Smooth muscle cell of the umbilical artery (primary cell): ENCODE measurements around the gene ZNF74. TPM values are rescaled to one million over a fixed set of nuclear protein-coding genes. Genes with fewer than 3 reads are reported as not detected.

Experiments used
- total RNA-seq: library from RNA; depleted of rRNA; stranded (reverse); fragments of >200 nt; gene quantifications from 2 replicates; pipeline ENCODE4 v1.2.3, GENCODE V29; 2014

Gene ZNF74
- 11.9 and 14.6 TPM in 2 replicates for total RNA-seq

GRCh38 chr22:20393705-20394476 is at the start of gene ZNF74:
TSS of gene ZNF74 (plus strand) at chr22:20394151. CDS start at chr22:20394629, 478 bp downstream.

GRCh38 chr22:20437613-20438426 is 43.9 kb downstream of the ZNF74 start, which contains the start of gene SCARF2:
TSS of gene SCARF2 (minus strand) at chr22:20437825. CDS start at chr22:20437754, 71 bp downstream.

Other genes starting within 250 kb of the ZNF74 start
- 0.30 TPM in 1 of 2 replicates, not detected in the other for gene CCDC188, start 243.1 kb upstream of the ZNF74 start, total RNA-seq
- gene RTN4R, start 125.8 kb upstream of the ZNF74 start, total RNA-seq = 0.59 and 0.97 TPM in 2 replicates
- 28.7 and 40.4 TPM in 2 replicates for gene DGCR6L, start 74.1 kb upstream of the ZNF74 start, total RNA-seq
- 66.5 and 72.7 TPM in 2 replicates for gene SCARF2, start 43.7 kb downstream of the ZNF74 start, total RNA-seq
- gene KLHL22, start 101.6 kb downstream of the ZNF74 start, total RNA-seq = 30.5 and 30.9 TPM in 2 replicates
- 37.1 and 65.9 TPM in 2 replicates for gene MED15, start 113.5 kb downstream of the ZNF74 start, total RNA-seq